Hepatocyte (in vitro differentiated cells): ENCODE measurements around the gene NAGK. TPM values are rescaled to one million over a fixed set of nuclear protein-coding genes. Genes with fewer than 3 reads are reported as not detected.
A peak's percentile ranks its signal among the peaks of the same experiment; 100 is the strongest.
"Not testable (repeated sequence)": the region's sequence is repeated elsewhere in the genome, so short reads cannot be mapped to it uniquely, and the experiment has no call there.

ENCODE experiments used
- DNase-seq: peaks from one replicate; pipeline ENCODE4 v3.0.0-alpha.2; 2016; ENCODE audit warnings: low spot score
- H2AFZ ChIP-seq: fragments of 200-600 bp; sonication (generic); 2 replicates; pipeline ENCODE4 v1.6.0; 2016; ENCODE audit warnings: antibody characterized with exemption, mild to moderate bottlenecking
- H3K27ac ChIP-seq: fragments of 200-600 bp; sonication (generic); 2 replicates; pipeline ENCODE4 v1.5.1; 2016; ENCODE audit warnings: mild to moderate bottlenecking
- H3K27me3 ChIP-seq: fragments of 200-600 bp; sonication (generic); 2 replicates; pipeline ENCODE4 v1.6.1; 2016
- H3K36me3 ChIP-seq: fragments of 200-600 bp; sonication (generic); replicated peaks from 2 replicates; pipeline ENCODE4 v1.5.1; 2016; ENCODE audit warnings: low read depth; ENCODE audit not compliant: insufficient read depth
- H3K4me1 ChIP-seq: fragments of 200-600 bp; sonication (generic); 2 replicates; pipeline ENCODE4 v1.5.1; 2016; ENCODE audit warnings: mild to moderate bottlenecking, moderate library complexity; ENCODE audit not compliant: insufficient read depth
- H3K4me2 ChIP-seq: fragments of 200-600 bp; sonication (generic); 2 replicates; pipeline ENCODE4 v1.6.0; 2016
- H3K4me3 ChIP-seq: fragments of 200-600 bp; sonication (generic); 2 replicates; pipeline ENCODE4 v1.5.1; 2016; ENCODE audit warnings: mild to moderate bottlenecking
- H3K79me2 ChIP-seq: fragments of 200-600 bp; sonication (generic); 2 replicates; pipeline ENCODE4 v1.6.0; 2017; ENCODE audit warnings: mild to moderate bottlenecking
- H3K9me2 ChIP-seq: fragments of 200-600 bp; sonication (generic); replicated peaks from 2 replicates; pipeline ENCODE4 v1.6.0; 2017; ENCODE audit warnings: mild to moderate bottlenecking; ENCODE audit not compliant: insufficient read depth
- H3K9me3 ChIP-seq: fragments of 200-600 bp; sonication (generic); 2 replicates; pipeline ENCODE4 v1.5.1; 2016; ENCODE audit warnings: low read depth, mild to moderate bottlenecking
- H4K20me1 ChIP-seq: fragments of 200-600 bp; sonication (generic); 2 replicates; pipeline ENCODE4 v1.6.0; 2016; ENCODE audit warnings: mild to moderate bottlenecking; ENCODE audit not compliant: insufficient read depth, poor library complexity, severe bottlenecking
- EZH2 ChIP-seq: fragments of 200-600 bp; sonication (generic); IDR thresholded peaks from 2 replicates; pipeline ENCODE4 v1.6.1; 2016; ENCODE audit warnings: antibody characterized with exemption, mild to moderate bottlenecking, borderline replicate concordance
- EZH2phosphoT487 ChIP-seq: fragments of 200-600 bp; sonication (generic); IDR thresholded peaks from one replicate; pipeline ENCODE4 v1.6.1; 2018; ENCODE audit warnings: antibody characterized with exemption, mild to moderate bottlenecking, low read depth, moderate library complexity; ENCODE audit not compliant: unreplicated experiment, severe bottlenecking
- WGBS: methylation state at CpG from one replicate; pipeline ENCODE4 v1.1.6; 2016; ENCODE audit warnings: low lambda C conversion rate; ENCODE audit errors: missing lambda C conversion rate; 5-methylcytosine and 5-hydroxymethylcytosine counted together
- polyA plus RNA-seq: library from polyadenylated mRNA; unstranded; fragments of >200 nt; fragmentation: Nextera tagmentation; extraction: Ambion mirVana; gene quantifications from 2 replicates; pipeline ENCODE4 v1.2.1, GENCODE V29; 2016
- total RNA-seq: library from RNA; depleted of rRNA; stranded (reverse); fragments of >200 nt; gene quantifications from 2 replicates; pipeline ENCODE4 v1.2.3, GENCODE V29; 2014
- TF ChIP-seq, protein P1 (sequence below): fragments of 200-600 bp; sonication (generic); IDR thresholded peaks from 2 replicates; pipeline ENCODE4 v1.5.1; 2016; ENCODE audit warnings: antibody characterized with exemption, mild to moderate bottlenecking; ENCODE audit not compliant: poor library complexity

NAGK gene
- total and polyA plus RNA-seq, 2 experiments from 2014 or later: 103 to 123 TPM

GRCh38 chr2:71078624-71079023 lies 10.2 kb downstream of the NAGK start:
- no peak overlapping the region for H3K4me2 ChIP-seq
- peaks cover 5% of the 10 kb centered on the region for H3K79me2 ChIP-seq
- no peak overlapping the region for H3K27ac ChIP-seq
- H2AFZ ChIP-seq: no peak overlapping the region
- DNase-seq: no peak
- H3K4me1 ChIP-seq: no peaks in the 10 kb centered on the region
- TF ChIP-seq EZH2phosphoT487: no peak
- H3K9me2 ChIP-seq: no peaks in the 10 kb centered on the region
- no peaks in the 10 kb centered on the region for H3K36me3 ChIP-seq
- WGBS: 94% methylated on average over 3 of the region's 3 CpGs
- H3K4me3 ChIP-seq: no peak overlapping the region
- no peaks in the 10 kb centered on the region for H3K9me3 ChIP-seq
- peaks cover 7% of the 10 kb centered on the region for H4K20me1 ChIP-seq
- H3K27me3 ChIP-seq: no peaks in the 10 kb centered on the region

DNA sequence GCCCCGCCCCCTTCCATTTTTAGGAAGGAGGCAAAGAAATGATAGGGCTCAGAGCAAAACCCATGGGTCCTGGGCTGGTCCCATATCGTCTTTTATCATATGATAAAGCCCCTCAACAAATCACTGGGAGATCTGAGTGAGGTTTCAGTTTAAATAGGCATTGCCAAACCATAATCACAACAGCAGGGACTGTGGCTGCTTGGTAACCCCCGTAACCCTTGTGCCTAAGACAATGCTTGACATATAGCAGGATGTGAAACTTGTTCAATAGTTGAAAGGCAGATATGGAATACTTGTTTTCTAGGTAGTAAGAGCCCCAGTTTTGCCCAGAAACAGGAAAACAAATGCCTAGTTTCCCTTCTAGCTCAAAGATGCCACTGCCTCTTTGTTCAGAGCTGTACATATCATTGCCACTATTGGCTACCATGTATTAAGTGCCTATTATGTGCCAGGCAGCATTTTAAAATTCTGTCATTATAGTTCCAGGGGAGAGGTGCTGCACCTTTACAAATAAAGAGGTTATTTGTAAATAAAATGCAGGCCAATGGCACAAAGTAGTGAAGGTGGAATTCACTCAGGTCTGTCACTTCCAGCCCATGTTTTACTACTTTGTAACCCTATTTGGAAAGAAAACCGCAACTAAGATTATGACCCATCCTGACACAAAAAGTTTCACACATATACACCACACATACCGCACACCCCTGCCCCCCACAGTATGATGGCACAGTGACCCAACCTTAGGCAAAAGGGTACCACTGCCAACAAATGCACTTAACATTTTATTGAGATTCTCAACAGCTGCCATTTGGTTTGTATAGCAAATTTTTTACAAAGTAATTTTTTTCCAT lies 14.2 kb downstream of the NAGK start:
- no peak for DNase-seq
- Histone ChIP-seq H2AFZ (no peak overlapping the region), H3K27ac (no peak overlapping the region), H3K79me2 (no peaks in the 10 kb centered on the region), H4K20me1 (no peaks in the 10 kb centered on the region), H3K4me3 (no peak overlapping the region), H3K9me2 (no peaks in the 10 kb centered on the region), H3K4me2 (no peak overlapping the region), H3K9me3 (no peaks in the 10 kb centered on the region), H3K4me1 (no peaks in the 10 kb centered on the region), H3K27me3 (peaks cover 12% of the 10 kb centered on the region), H3K36me3 (no peaks in the 10 kb centered on the region)
- no peak for TF ChIP-seq EZH2
- TF ChIP-seq EZH2phosphoT487: no peak
- TF ChIP-seq, protein P1, sequence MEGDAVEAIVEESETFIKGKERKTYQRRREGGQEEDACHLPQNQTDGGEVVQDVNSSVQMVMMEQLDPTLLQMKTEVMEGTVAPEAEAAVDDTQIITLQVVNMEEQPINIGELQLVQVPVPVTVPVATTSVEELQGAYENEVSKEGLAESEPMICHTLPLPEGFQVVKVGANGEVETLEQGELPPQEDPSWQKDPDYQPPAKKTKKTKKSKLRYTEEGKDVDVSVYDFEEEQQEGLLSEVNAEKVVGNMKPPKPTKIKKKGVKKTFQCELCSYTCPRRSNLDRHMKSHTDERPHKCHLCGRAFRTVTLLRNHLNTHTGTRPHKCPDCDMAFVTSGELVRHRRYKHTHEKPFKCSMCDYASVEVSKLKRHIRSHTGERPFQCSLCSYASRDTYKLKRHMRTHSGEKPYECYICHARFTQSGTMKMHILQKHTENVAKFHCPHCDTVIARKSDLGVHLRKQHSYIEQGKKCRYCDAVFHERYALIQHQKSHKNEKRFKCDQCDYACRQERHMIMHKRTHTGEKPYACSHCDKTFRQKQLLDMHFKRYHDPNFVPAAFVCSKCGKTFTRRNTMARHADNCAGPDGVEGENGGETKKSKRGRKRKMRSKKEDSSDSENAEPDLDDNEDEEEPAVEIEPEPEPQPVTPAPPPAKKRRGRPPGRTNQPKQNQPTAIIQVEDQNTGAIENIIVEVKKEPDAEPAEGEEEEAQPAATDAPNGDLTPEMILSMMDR: no peak
- 93% methylated on average over 5 of the region's 5 CpGs for whole genome bisulfite sequencing

DNA sequence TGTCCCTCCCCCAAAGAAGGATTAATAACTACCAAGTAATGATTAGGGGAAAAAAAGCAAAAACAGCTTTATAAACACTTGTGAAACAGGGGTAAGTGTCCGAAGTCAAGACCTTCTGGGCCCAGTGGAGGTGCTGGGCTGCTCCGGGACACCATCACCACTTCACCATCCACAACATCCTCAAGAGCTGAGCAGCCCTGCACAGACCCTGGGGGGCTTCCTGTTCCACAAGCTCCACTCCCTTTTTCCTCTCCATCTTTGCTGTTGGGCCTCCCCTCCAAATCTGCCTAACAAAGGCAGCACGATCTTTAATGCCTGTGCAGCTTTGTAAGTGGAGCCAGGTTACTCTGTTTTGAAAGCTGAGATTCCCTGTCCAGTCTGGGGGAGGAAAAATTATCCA lies 14.8 kb downstream of the NAGK start:
- H3K4me1 ChIP-seq, H3K27ac ChIP-seq, H3K79me2 ChIP-seq, H3K9me2 ChIP-seq, H4K20me1 ChIP-seq, H3K36me3 ChIP-seq, H3K9me3 ChIP-seq, H3K4me3 ChIP-seq, DNase-seq, H2AFZ ChIP-seq, H3K4me2 ChIP-seq: not testable (repeated sequence)
- peaks cover 12% of the 10 kb centered on the region for H3K27me3 ChIP-seq
- no CpG with 5 or more reads among the region's 3 CpGs for WGBS

DNA sequence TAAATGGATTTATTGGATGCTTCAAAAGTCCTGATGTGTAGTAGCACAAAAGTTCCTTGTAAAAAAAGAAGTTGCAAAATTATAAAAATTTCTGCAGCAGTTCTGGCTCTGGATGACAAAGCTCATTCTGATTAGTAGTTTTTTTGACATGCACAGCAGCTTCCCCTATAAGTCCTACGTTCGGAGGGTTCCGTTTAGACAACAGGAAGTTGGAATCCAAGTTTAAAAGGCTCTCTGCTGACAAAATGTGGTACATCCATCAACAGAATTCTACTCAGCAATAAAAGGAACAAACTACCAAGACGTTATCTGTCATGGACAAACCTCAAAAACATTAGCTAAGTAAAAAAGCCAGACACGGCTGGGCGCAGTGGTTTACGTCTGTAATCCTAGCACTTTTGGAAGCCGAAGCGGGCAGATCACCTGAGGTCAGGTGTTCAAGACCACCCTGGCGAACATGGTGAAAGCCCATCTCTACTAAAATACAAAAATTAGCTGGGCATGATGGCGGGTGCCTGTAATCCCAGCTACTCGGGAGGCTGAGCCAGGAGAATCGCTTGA lies 15.4 kb downstream of the NAGK start:
- H3K27me3 ChIP-seq: peaks cover 12% of the 10 kb centered on the region
- H3K4me1 ChIP-seq, H3K4me3 ChIP-seq, H3K79me2 ChIP-seq, H3K36me3 ChIP-seq, H3K9me2 ChIP-seq, DNase-seq, H2AFZ ChIP-seq, H3K9me3 ChIP-seq, H4K20me1 ChIP-seq, H3K27ac ChIP-seq: not testable (repeated sequence)
- 83% methylated on average over 10 of the region's 13 CpGs for WGBS
- peak overlapping the region; percentile 51 for H3K4me2 ChIP-seq

GRCh38 chr2:71085325-71086003 lies 17.0 kb downstream of the NAGK start:
- not testable (repeated sequence) for H3K4me2 ChIP-seq, H3K36me3 ChIP-seq, H3K9me3 ChIP-seq, H3K79me2 ChIP-seq, H3K9me2 ChIP-seq, DNase-seq, H3K4me1 ChIP-seq, H3K27ac ChIP-seq, H3K4me3 ChIP-seq, H4K20me1 ChIP-seq, H2AFZ ChIP-seq
- H3K27me3 ChIP-seq: peaks cover 19% of the 10 kb centered on the region
- 56% methylated on average over 9 of the region's 9 CpGs for WGBS

GRCh38 chr2:71089475-71089874 lies 21.0 kb downstream of the NAGK start:
- 72% methylated on average over 12 of the region's 14 CpGs for WGBS
- H3K27ac ChIP-seq, H3K4me1 ChIP-seq, H2AFZ ChIP-seq, H3K9me2 ChIP-seq, H3K4me2 ChIP-seq, H3K36me3 ChIP-seq, H3K9me3 ChIP-seq, H3K4me3 ChIP-seq, DNase-seq, H4K20me1 ChIP-seq, H3K79me2 ChIP-seq: not testable (repeated sequence)
- H3K27me3 ChIP-seq: peaks cover 19% of the 10 kb centered on the region

DNA sequence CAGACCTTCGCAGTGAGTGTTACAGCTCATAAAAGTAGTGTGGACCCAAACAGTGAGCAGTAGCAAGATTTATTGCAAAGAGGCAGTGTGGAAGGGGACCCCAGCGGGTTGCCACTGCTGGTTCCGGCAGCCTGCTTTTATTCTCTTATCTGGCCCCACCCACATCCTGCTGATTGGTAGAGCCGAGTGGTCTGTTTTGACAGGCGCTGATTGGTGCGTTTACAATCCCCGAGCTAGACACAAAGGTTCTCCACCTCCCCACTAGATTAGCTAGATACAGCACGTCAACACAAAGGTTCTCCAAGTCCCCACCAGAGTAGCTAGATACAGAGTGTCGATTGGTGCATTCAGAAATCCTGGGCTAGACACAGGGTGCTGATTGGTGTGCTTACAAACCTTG lies 23.4 kb downstream of the NAGK start:
- not testable (repeated sequence) for H3K9me2 ChIP-seq, H3K4me1 ChIP-seq, H4K20me1 ChIP-seq, H3K36me3 ChIP-seq, H3K4me2 ChIP-seq, H3K9me3 ChIP-seq, H2AFZ ChIP-seq, H3K79me2 ChIP-seq, H3K27ac ChIP-seq, H3K27me3 ChIP-seq, H3K4me3 ChIP-seq, DNase-seq
- 88% methylated on average over 9 of the region's 9 CpGs for WGBS
